Fibroblast of mammary gland (primary cell): ENCODE data around the gene ABLIM3.

Experiments used
- DNase-seq: peaks from one replicate; pipeline ENCODE4 v3.0.0-alpha.2; 2010; ENCODE audit warnings: low read depth
- H3K4me3 ChIP-seq: 2 replicates; pipeline ENCODE4 v1.5.1; 2011; ENCODE audit warnings: low read depth, mild to moderate bottlenecking, low read length, moderate library complexity; ENCODE audit not compliant: control insufficient read depth
- CTCF ChIP-seq: conservative IDR thresholded peaks from 2 replicates; pipeline ENCODE4 v1.5.1; 2011; ENCODE audit warnings: low read depth, low read length, inconsistent platforms; ENCODE audit not compliant: control insufficient read depth, insufficient read depth

The ABLIM3 gene

GRCh38 chr5:149147676-149148075, 6.4 kb downstream of the ABLIM3 start:
- peak; percentile 28 for DNase-seq
- TF ChIP-seq CTCF, result no peak
- no peak overlapping the region for H3K4me3 ChIP-seq

- H3K4me3 ChIP-seq, result no peak overlapping the region
- peak; percentile 17 for DNase-seq
- TF ChIP-seq CTCF, result no peak
Observed at GRCh38 chr5:149149942-149150341, 8.6 kb downstream of the ABLIM3 start.

- TF ChIP-seq CTCF, result no peak
- no peak overlapping the region for H3K4me3 ChIP-seq
- DNase-seq, result peak; percentile 43
Observed at GRCh38 chr5:149150457-149150856, 9.2 kb downstream of the ABLIM3 start.

- no peak overlapping the region for H3K4me3 ChIP-seq
- peak; percentile 56 for DNase-seq
- TF ChIP-seq CTCF, result peak; percentile 36
Observed at GRCh38 chr5:149151717-149152116, 10.4 kb downstream of the ABLIM3 start.

- no peak overlapping the region for H3K4me3 ChIP-seq
- TF ChIP-seq CTCF, result no peak
- DNase-seq, result peak; percentile 77
Observed at GRCh38 chr5:149152317-149152746, 11.0 kb downstream of the ABLIM3 start.

- no peak for TF ChIP-seq CTCF
- no peak for DNase-seq
- no peak overlapping the region for H3K4me3 ChIP-seq
Observed at GRCh38 chr5:149153193-149153750, 12.0 kb downstream of the ABLIM3 start.
